ENCODE data around the gene ARPC1A.
"Not testable (repeated sequence)": the region's sequence is repeated elsewhere in the genome, so short reads cannot be mapped to it uniquely, and the experiment has no call there.

GRCh38 chr7:99387239-99387635 lies 61.5 kb downstream of the ARPC1A start:
- TF ChIP-seq POLR2AphosphoS5, POLR2A (IDR thresholded peaks at IDR 0.05; ENCODE audit: low read depth, low read length): not testable (repeated sequence)

Data from GM12891 (cell line).